ENCODE measurements around the gene RAB3GAP2. TPM values are rescaled to one million over a fixed set of nuclear protein-coding genes. Genes with fewer than 3 reads are reported as not detected.
A peak's percentile ranks its signal among the peaks of the same experiment; 100 is the strongest.
"Not testable (repeated sequence)": the region's sequence is repeated elsewhere in the genome, so short reads cannot be mapped to it uniquely, and the experiment has no call there.

Gene RAB3GAP2
- total RNA-seq, 4 donors from 2014 or later = 23.6 to 33.8 (median 27.7) TPM

DNA sequence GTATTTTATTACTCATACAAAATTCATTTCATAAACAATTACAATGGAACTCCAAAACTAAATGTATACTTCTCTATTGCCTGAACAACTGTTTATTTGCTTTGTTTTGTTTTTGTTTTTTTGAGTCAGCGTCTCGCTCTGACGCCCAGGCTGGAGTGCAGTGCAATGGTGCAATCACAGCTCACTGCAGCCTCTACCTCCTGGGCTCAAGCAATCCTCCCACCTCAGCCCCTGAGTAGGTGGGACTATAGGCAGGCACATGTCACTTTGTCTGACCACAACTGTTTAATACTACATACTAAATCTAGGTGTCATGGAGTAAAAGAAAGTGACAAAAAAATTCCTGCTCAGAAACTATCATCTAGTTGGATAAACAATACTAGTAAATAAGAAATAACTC, 49.3 kb downstream of the RAB3GAP2 start:
- H3K27me3 ChIP-seq = no peaks in the 10 kb centered on the region
- H3K9me3 ChIP-seq = no peaks in the 10 kb centered on the region
- no peak for DNase-seq
- no peaks in the 10 kb centered on the region for H3K36me3 ChIP-seq
- TF ChIP-seq, protein P1, sequence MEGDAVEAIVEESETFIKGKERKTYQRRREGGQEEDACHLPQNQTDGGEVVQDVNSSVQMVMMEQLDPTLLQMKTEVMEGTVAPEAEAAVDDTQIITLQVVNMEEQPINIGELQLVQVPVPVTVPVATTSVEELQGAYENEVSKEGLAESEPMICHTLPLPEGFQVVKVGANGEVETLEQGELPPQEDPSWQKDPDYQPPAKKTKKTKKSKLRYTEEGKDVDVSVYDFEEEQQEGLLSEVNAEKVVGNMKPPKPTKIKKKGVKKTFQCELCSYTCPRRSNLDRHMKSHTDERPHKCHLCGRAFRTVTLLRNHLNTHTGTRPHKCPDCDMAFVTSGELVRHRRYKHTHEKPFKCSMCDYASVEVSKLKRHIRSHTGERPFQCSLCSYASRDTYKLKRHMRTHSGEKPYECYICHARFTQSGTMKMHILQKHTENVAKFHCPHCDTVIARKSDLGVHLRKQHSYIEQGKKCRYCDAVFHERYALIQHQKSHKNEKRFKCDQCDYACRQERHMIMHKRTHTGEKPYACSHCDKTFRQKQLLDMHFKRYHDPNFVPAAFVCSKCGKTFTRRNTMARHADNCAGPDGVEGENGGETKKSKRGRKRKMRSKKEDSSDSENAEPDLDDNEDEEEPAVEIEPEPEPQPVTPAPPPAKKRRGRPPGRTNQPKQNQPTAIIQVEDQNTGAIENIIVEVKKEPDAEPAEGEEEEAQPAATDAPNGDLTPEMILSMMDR (IDR thresholded peaks at IDR 0.05) = no peak
- no peak for TF ChIP-seq POLR2A (IDR thresholded peaks at IDR 0.05)
- no peak overlapping the region for H3K4me3 ChIP-seq
- H3K27ac ChIP-seq = no peak overlapping the region
- H3K4me1 ChIP-seq = peaks cover 0 to 6% (median 0%) of the 10 kb centered on the region in 4 donors

DNA sequence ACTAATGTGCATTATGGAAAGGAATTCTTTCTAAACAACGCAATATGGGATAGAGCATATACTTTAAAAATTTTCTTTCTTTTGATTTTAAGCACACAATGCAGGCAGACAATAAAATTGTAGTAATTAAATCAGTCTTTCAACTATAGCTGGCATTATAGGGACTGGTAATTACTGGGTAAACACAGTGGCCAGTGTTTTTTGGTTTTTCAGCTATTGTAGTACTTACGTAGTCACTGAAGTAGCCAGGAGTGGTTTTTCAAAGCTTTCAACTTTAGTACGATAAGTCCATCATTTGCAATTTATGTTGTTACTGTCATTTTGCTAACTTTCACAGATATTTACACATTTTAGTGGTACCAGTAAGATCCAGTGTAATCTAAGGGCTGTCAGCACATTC, 50.6 kb downstream of the RAB3GAP2 start:
- no peak overlapping the region for H3K4me3 ChIP-seq

DNA sequence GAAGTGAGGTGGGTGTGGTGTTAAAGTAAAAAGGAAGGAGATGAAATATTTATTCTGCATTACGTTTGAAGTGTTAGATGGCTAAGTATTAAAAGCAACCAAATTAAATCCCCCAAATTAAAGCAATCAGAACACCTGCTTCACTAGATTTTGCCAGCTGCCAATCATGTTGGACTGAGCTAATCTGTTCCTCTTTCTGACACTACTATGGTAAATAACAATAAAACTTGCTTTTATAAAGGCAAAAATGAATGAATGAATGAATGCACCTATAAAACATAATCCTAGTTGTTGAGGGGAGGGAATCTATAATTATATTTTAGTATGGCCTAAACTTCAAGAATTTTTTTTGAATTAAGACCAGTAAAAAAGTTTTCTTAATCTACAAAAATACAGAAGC, 51.0 kb downstream of the RAB3GAP2 start:
- no peaks in the 10 kb centered on the region for H3K36me3 ChIP-seq
- H3K4me1 ChIP-seq = peaks cover 0 to 6% (median 0%) of the 10 kb centered on the region in 4 donors
- DNase-seq = no peak
- H3K9me3 ChIP-seq = no peaks in the 10 kb centered on the region
- no peak overlapping the region for H3K27ac ChIP-seq
- H3K27me3 ChIP-seq = no peaks in the 10 kb centered on the region
- TF ChIP-seq, protein P1 (IDR thresholded peaks at IDR 0.05) = no peak
- no peak for TF ChIP-seq POLR2A (IDR thresholded peaks at IDR 0.05)
- no peak overlapping the region for H3K4me3 ChIP-seq

More for the DNA sequence above, 50.6 kb downstream of the RAB3GAP2 start:
- Histone ChIP-seq H3K9me3 (no peaks in the 10 kb centered on the region), H3K27me3 (no peaks in the 10 kb centered on the region), H3K27ac (peak overlapping the region in 1 of 4 donors; percentile 14), H3K4me1 (peaks cover 0 to 6% (median 0%) of the 10 kb centered on the region in 4 donors), H3K36me3 (no peaks in the 10 kb centered on the region)
- no peak for TF ChIP-seq POLR2A (IDR thresholded peaks at IDR 0.05)
- TF ChIP-seq, protein P1 (IDR thresholded peaks at IDR 0.05) = no peak
- no peak for DNase-seq

DNA sequence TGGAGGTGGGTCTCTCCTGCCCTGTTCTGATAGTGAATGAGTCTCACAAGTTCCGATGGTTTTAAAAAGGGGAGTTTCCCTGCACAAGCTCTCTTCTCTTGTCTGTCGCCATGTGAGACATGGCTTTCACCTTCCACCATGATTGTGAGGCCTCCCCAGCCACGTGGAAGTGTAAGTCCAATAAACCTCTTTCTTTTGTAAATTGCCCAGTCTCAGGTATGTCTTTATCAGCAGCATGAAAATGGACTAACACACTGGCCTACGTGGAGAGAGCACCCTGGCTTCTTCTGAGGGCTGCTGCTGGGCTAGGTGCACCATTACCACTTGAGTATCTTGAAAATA, 51.6 kb downstream of the RAB3GAP2 start:
- not testable (repeated sequence) for H3K27me3 ChIP-seq

DNA sequence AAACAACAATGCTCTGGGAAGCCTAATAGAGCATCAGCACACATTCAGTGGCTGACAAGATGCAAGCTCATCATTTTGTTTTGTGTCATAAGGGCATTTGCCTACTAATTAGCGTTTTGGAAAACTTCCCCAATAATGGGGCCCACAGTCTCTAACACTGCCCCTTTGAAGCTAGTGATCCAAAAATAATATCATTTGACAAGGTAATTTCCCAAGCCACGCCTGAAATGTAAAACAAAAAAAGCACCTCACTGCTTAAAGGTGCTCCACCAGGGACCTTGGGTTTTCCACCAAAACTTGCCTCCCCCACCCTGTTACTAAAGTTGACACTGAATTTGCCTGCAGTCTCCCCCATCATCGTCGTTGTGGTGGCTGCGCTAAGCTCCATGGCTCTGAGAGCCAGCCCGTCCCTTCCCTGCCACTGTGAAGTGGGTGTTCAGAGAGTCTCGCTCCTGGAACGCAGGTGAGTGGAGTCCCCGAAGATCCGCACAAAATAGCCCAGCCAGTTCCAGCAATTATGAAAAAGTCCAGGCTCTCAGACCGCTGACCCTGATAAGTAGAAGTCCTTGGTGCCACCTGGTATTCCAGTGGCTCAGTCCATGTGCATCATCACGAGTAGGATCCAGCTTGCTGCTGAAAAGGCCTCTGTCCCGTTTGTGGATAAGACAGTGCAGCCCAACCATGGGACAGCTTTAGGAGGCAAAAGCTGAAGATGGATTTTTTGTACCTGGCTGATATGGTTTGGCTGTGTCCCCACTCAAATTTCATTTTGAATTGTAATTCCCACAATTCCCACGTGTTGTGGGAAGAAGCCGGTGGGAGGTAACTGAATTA, 52.2 kb downstream of the RAB3GAP2 start:
- H3K36me3 ChIP-seq = no peaks in the 10 kb centered on the region
- no peak overlapping the region for H3K4me3 ChIP-seq
- no peak for DNase-seq
- peaks cover 0 to 6% (median 0%) of the 10 kb centered on the region in 4 donors for H3K4me1 ChIP-seq
- H3K9me3 ChIP-seq = no peaks in the 10 kb centered on the region
- H3K27me3 ChIP-seq = no peaks in the 10 kb centered on the region
- TF ChIP-seq, protein P1 (IDR thresholded peaks at IDR 0.05) = no peak
- TF ChIP-seq POLR2A (IDR thresholded peaks at IDR 0.05) = no peak
- H3K27ac ChIP-seq = no peak overlapping the region

More for the DNA sequence above, 51.6 kb downstream of the RAB3GAP2 start:
- H3K9me3 ChIP-seq, DNase-seq, H3K4me1 ChIP-seq, H3K36me3 ChIP-seq, H3K4me3 ChIP-seq: not testable (repeated sequence)
- H3K27ac ChIP-seq = peak overlapping the region in 1 of 4 donors; percentile 5

DNA sequence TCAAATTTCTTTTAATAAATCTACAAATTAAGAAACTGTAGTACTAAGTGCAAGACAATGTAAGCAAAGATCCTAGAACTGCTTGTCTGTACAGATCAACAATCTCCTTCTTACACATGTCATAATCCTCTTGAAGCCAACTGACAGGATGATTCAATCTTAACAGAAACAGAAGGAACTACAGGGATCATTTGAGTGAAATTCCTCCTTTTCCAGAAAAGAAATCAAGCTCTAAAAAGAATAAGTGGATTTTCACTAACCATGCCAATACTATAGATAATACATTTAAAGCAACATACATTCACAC, 53.2 kb downstream of the RAB3GAP2 start:
- no peak overlapping the region for H3K4me3 ChIP-seq
- no peak for DNase-seq
- no peaks in the 10 kb centered on the region for H3K36me3 ChIP-seq
- H3K27ac ChIP-seq = no peak overlapping the region
- peaks cover 0 to 6% (median 0%) of the 10 kb centered on the region in 4 donors for H3K4me1 ChIP-seq
- no peaks in the 10 kb centered on the region for H3K9me3 ChIP-seq
- TF ChIP-seq, protein P1 (IDR thresholded peaks at IDR 0.05) = no peak
- no peak for TF ChIP-seq POLR2A (IDR thresholded peaks at IDR 0.05)
- H3K27me3 ChIP-seq = no peaks in the 10 kb centered on the region
